Stimulated activated CD4-positive, alpha-beta T cell treated with anti-CD3 and anti-CD28 coated beads, Interleukin-1b, Interleukin-23, amount 100 ng/mL, for 4 hours (primary cell): Measurements from ENCODE around the gene NEUROG1.
A peak's percentile ranks its signal among the peaks of the same experiment; 100 is the strongest.

Experiments
- DNase-seq, 2 donors: peaks; one replicate each; pipeline ENCODE4 v3.0.0-alpha.2; 2020; ENCODE audit warnings: low read depth in 2 of 2

The NEUROG1 gene

GRCh38 chr5:135535820-135536801, at the start of gene NEUROG1:
Gene NEUROG1 (minus strand): TSS chr5:135535964. CDS start chr5:135535690, 274 bp downstream.
- DNase-seq: no peak

- no peak for DNase-seq
Measured at GRCh38 chr5:135584918-135585317, 49.2 kb upstream of the NEUROG1 start.

GRCh38 chr5:135584276-135584675, 48.5 kb upstream of the NEUROG1 start:
- DNase-seq: no peak

DNA sequence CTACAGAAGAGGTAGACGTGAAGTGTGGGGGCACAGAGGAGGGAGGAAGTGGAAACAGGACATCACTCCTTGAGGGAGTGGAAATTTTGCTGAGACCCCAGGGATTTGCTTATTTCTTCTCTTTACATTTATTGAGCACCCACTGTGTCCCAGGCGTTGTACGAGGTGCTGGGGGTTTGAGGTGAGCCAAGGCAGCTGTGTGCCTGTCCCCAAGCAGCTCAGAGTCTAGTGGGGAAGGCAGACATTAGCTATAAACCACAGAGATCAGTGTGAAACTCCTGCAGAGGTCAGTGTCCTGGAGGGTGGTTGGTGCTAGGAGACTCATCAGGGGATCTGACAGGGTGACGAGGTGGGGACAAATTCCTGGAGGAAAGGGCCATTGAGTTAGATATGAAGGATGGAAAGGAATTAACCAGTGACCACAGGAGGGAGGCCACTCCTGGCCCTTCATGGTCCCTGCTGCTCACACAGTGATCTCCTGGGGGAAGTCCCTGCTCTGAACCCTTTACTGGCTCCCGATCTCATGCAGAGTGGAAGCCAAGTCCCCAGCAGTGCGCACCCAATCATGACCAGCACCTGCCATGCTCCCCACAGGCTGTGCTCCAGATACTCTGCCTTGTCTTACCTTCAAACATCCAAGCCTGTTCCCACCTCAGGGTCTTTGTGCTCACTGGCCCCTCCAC, 46.5 kb upstream of the NEUROG1 start:
- DNase-seq: no peak

GRCh38 chr5:135578685-135579341, 43.0 kb upstream of the NEUROG1 start, which contains the start of gene CXCL14:
Gene CXCL14 (minus strand): TSS chr5:135578991. CDS start chr5:135578778, 213 bp downstream.
- no peak for DNase-seq

DNA sequence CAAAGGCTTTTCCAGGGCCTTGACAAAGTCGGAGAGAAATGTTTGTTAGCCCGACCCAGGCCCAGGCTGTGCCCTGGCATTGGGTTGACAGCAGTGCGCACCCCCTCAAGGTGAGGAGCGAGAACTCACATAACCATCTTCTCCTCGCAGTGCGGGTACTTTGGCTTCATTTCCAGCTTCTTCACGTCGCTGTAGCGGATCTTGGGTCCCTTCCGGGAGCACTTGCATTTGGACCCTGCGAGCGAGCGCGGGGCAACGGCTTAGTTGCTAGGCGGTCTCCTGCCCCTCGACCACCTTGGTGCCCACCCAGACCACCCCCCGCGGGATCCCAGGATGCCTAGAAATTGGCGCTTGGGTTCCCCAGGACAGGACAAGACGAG, 42.5 kb upstream of the NEUROG1 start:
- DNase-seq: no peak

DNA sequence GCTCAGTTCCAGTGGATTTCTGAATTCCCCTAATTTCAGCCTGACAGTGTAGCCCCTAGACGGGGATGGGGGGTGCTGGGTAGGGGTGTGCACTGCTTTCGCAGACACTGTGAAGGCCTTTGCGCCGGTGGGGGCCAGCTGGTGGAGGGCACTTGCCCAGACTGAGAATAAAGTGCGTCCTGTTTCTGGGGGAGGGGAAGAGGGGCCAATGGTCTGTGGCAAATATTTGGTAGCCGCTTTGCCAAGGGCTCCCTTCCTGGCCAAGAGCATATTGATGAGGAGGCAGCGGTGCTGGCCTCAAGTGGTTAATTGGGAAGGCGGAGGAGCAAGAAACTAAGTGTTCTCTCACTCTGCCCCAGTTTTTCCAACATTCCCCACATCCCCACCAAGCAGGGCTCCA, 41.7 kb upstream of the NEUROG1 start:
- DNase-seq: no peak

DNA sequence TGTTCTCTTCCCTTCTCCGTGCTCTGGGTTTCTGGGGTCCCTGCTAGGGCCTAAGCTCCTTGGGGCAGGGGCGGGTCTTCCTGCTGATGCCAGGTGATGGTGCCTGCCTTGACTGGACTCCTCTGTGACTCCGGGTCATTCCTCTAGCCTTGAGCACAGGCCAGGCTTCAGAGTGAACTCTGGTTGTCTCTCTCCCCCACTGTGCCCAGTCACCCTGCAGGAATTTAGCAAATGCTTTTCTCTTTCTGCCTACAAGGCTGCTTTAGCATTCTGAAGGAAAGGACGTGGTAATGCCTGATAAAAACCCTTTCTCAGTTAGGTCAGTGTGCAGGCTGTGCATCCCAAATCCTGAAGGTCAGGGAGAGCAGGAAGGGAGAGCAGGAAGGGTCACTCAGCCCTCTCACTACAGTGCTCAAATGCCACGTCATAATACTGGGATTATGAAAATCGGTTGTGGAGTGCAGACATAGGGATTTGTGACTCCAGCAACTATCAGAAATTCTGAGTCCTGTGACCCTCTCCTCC, 40.4 kb upstream of the NEUROG1 start:
- DNase-seq: no peak

GRCh38 chr5:135574493-135574892, 38.7 kb upstream of the NEUROG1 start:
- no peak for DNase-seq

DNA sequence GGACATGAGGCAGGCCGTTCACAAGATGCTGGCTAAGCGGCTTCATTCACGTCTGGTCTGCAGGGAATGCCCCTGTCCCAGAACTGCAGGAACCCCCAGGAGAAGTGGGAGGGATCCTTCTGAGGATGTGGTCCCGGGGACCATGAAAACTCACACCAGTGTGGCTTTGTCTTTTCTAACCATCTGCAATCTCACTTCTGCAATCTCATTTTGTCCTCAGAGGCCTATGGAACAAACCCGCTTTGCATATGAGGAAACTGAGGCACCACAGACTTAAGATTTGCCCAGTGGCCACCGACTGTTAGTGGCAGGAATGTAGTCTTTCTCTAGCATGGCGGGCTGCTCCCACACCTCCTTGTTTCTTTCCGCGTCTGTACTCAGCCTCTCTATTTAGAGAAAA, 36.1 kb upstream of the NEUROG1 start:
- no peak for DNase-seq

DNA sequence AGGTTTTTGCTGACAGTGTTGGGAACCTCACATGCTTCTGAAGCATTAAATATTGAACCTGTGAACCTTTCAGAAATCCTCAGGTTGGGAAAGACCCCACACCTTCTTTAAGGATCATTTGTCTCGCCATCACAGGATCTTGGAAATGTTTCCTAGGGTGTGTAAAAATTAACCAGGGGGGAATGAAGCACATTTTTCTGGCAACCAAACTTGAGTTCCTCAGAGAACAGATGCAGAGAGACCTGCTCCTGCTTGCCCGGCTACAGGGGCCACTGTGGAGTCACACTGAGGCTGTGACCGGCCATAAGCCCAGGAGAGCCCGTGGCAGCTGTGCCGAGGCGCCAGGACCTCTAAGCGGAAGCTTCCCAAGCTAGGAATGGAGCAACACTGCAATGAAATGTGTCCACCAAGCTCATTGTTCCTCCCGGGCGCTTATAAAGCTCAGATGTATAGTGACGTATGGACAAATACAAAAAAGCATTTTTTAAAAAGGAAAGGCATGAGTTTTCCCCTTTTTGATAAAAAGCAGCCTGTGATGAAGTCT, 35.4 kb upstream of the NEUROG1 start:
- no peak for DNase-seq

DNA sequence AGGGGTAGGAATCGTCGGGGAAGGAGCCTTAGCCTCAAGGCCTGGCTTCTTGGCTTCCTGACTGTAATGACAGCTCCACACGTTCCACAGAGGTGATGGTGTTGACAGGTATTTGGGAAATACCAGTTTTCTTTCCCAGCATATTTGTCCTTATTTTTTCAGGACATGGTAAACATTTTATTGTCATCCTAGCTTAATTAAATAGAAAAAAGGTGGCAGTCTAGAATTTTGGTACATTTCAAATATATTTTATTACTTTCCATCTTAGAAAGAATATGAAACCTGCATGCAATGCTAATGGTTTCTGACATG, 34.6 kb upstream of the NEUROG1 start:
- DNase-seq: no peak

GRCh38 chr5:135569755-135570452, 34.1 kb upstream of the NEUROG1 start:
- DNase-seq: no peak

DNA sequence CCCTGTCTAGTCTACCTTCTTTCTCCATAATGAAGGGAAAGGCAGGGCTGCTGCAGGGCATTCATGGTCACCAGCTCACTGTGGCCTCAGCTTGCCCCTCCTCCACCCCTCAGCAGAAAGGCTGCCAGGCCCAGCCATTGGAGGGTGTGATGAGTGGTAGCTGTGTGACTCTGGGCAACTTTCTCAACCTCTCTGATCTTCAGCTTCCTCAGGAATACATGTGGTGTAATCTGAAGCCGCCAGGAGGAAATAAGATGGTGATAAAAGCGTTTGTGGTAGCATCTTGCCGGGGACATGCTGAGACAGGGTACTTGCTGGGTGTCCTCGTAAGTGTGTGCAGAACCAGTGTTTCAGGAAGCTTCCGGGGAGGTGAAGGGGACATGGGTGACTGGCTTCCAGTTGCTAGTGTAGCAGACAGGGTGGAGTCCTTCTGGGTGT, 33.2 kb upstream of the NEUROG1 start:
- no peak for DNase-seq

DNA sequence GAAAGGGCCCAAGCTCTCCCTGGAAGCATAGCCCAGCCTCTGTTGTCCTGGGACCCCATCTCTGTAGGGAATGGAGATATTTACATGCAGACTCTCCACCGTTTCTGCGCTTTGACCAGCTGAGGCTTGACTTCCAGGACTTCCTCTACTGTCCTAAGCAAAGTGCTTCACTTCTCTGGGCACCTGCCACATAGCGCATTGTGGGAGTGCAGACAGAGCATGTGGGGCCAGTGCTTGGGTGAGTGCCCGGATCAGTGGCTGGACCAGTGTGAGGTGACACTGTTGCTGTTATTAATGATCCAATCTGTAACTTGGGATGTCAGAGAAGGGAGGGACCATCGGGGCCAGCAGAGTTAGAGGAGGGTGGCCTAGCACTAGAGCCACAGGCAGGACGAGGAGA, 32.5 kb upstream of the NEUROG1 start:
- no peak for DNase-seq

- no peak for DNase-seq
Measured at GRCh38 chr5:135567661-135568060, 31.9 kb upstream of the NEUROG1 start.

DNA sequence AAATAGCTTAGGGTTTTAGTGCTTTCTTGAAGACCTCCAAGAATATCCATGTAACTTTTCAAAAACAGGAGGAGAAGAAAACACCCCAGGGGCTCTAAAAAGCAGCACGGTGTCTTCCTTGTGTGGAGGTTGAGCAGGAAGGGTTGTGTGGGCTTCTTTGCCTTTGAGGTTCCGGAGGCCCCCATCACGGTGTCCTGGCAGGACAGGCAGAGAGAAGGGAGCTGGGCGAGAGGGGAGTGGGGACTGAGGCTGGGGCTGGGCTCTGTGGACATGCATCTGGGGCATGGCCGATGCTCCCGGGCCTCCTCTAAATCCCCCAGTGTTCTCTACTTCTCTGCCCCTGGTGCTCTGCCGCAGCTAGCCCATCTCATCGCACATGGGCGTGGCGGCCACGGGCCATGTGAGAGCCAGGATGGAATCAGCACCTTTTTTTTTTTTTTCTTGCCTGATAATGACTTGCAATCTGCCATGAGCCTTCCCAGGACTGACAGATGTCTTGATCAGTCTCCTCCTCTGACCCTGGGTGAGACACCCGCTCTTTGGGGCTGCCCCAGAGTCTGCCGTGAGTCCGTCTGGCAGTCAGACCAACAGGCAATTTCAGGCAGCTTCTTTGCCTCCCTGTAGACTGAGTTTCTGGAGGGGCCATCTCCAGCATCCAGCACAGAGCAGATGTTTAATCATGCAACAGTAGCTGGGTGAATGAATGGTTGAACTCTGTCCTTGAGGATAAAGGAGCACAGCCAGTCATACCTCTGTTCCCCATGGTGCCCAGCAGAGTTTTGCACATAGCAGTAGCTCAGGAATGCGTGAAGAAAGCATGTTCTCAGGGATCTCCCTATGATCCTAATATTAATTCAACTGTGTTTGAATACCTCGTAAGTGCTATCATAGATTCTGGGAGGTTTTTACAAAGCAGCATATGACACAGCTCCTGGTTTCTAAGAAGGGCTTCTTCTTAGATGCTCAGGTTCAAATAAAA, 30.9 kb upstream of the NEUROG1 start:
- no peak for DNase-seq

DNA sequence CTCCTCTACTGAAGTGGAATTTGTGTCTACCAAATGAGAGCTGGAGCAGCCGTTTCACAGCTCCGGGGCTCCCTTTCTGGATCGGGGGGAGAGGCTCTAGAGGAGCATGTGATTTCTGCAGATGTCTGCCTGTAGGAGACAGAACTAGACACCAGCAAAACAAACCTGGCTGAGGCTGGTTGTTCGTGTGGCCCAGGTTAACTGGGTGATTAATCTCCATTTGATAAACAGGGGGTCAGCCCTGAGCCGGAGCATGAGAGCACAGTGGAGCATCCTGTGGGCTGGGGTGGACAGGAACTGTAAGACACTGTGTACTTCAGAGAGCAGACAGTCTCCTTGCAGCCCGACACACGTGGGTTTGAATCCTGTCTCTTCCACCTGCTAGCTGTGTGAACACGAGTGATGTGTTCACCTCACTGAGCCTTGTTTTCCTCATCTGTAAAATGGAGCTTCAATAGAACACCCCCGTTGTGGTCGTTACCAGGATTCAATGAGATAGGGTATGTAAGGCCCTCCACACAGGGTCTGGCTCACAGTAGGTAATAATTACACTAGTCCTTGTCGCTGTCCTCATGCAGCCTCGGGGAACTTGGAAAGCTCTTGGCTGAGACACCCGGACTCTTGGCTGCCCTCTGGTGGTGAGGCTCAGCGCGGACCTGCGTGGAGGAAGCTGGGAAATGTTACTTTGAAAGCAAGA, 30.1 kb upstream of the NEUROG1 start:
- DNase-seq: peak; percentile 47 to 70

DNA sequence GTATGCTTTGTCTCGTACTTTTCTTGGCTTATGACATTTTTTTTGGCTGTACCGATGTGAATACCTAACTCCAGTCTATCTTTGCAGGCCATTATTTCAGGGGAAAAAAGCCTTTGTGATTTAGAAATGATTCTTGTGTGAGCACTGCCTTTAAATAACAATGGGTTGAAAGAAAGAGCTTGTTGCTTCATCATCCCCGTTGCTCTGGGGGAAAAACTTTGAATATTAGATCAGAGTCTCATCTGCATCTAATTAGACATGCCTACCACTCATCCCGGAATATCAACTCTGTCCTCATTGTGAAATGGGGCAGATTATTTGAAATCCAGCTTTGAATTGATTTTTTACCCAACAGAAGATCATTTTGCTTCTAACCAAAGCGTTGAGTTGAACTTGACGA, 29.5 kb upstream of the NEUROG1 start:
- no peak for DNase-seq
